ENCODE results near the gene PPP1R14B.

Gene PPP1R14B

GRCh38 chr11:64261556-64262080, 14.9 kb upstream of the PPP1R14B start:
- DNase-seq (ENCODE audit: low spot score), result no peak
- FAIRE-seq, result no peak

- peak; percentile 53 for FAIRE-seq
- DNase-seq (ENCODE audit: low spot score), result no peak
Measured at GRCh38 chr11:64260147-64260708, 13.5 kb upstream of the PPP1R14B start.

GRCh38 chr11:64259533-64260067, 12.9 kb upstream of the PPP1R14B start:
- FAIRE-seq (no peak), DNase-seq (ENCODE audit: low spot score) (no peak)

GRCh38 chr11:64258946-64259532, 12.3 kb upstream of the PPP1R14B start:
- DNase-seq (ENCODE audit: low spot score) (no peak), FAIRE-seq (no peak)

DNA sequence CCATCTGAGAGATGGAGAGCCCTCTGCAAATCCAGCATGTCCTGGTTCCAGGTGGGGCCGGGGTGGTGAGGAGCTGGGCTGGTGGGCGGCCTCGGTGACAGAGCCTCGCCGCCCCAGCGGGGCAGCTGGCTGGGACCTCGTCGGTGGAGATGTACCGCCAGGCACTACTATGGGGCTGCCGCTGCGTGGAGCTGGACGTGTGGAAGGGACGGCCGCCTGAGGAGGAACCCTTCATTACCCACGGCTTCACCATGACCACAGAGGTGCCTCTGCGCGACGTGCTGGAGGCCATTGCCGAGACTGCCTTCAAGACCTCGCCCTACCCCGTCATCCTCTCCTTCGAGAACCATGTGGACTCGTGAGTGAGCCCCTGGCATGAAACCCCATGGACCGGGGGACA, 11.6 kb upstream of the PPP1R14B start:
- FAIRE-seq (no peak), DNase-seq (ENCODE audit: low spot score) (no peak)

DNA sequence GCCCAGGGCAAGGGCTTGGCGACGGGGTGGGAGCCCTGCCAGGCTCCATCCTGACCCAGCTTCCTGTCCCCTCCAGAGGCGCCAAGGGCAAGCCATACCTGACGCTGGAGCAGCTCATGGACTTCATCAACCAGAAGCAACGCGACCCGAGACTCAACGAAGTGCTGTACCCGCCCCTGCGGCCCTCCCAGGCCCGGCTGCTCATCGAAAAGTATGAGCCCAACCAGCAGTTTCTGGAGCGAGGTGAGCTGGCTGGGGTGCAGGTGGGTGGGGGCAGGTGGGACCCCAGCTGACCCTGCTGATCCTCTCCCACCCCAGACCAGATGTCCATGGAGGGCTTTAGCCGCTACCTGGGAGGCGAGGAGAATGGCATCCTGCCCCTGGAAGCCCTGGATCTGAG, 9.6 kb upstream of the PPP1R14B start:
- DNase-seq (ENCODE audit: low spot score) (no peak), FAIRE-seq (no peak)

- no peak for FAIRE-seq
- DNase-seq (ENCODE audit: low spot score), result no peak
Measured at GRCh38 chr11:64255135-64256128, 8.7 kb upstream of the PPP1R14B start.

- no peak for DNase-seq (ENCODE audit: low spot score)
- no peak for FAIRE-seq
Measured at GRCh38 chr11:64254326-64254725, 7.6 kb upstream of the PPP1R14B start.

DNA sequence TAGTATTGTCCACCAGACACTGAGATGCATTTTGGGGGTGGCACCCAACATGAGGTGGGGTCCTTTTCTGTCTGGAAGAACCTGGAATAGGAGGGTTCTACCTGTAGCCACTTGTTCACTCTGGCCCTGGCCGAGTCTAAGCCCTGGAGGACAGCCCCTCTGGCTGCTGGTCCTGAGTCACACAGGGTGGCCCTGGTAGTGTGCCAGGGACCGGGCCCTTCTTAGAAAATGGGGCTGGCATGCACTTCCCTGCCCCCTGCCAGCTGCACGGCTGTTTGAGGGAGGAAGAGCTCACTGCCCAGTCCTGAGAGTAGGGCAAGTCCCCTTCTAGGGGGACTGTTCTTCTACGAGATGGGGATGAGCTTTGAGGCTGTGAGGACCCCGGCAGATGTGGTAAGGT, 6.7 kb upstream of the PPP1R14B start:
- DNase-seq (ENCODE audit: low spot score) (no peak), FAIRE-seq (no peak)

GRCh38 chr11:64253043-64253442, 6.3 kb upstream of the PPP1R14B start:
- no peak for DNase-seq (ENCODE audit: low spot score)
- no peak for FAIRE-seq

DNA sequence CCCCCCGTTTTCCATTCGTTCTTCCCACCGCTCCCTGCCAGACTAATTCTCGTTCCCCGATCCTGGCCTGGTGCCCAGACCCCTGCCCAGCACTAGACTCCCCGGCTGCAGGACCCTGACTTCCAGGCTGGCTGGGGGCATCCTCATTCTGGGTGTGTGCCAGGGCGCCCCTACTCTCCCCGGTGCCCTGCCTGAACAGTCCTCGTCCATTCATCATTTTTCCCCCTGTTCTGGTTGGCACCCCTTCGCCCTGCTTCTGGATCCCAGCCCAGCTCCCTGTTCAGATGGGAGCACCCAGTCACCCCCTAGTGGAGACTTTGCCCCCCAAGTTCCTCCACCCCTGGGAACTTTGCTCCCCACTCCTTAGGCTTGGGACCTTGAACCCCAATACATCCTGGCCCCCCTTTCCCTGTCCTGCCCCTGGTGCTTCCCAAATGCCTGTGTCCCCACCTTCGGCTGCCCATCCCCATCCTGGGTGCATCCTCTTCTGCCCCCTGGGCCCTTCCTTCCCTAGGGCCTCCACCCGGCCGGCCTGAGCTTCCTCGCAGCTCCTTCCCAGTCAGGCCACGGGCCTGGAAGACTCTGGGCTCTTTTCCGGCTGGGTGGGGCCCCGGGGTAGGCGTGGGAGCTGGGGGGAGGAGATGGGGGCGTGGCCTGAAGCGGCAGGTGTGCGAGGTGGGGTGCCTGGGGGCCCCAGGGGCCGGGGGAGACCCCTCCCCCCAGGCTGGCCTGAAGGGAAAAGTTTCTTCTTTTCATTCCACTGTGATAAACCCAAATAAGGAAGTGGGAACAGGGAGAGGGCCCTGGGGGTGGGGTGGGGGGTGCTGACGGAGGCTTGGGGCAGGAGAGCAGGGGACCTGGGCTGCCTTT, 5.5 kb upstream of the PPP1R14B start:
- DNase-seq (ENCODE audit: low spot score) (peak; percentile 74), FAIRE-seq (no peak)

DNA sequence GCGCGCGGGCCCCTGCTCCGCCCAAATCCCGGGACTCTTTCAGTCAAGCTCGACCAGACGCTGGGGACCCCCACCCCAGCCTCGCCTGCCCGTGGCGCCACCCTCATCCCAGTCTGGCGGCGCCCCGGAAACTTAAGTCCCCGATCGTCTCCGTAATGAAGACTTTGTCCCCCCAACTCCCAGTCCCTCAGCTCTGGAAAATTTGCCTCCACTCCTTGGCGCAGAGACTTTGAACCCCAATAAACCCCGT, 4.9 kb upstream of the PPP1R14B start:
- DNase-seq (ENCODE audit: low spot score), result no peak
- no peak for FAIRE-seq

DNA sequence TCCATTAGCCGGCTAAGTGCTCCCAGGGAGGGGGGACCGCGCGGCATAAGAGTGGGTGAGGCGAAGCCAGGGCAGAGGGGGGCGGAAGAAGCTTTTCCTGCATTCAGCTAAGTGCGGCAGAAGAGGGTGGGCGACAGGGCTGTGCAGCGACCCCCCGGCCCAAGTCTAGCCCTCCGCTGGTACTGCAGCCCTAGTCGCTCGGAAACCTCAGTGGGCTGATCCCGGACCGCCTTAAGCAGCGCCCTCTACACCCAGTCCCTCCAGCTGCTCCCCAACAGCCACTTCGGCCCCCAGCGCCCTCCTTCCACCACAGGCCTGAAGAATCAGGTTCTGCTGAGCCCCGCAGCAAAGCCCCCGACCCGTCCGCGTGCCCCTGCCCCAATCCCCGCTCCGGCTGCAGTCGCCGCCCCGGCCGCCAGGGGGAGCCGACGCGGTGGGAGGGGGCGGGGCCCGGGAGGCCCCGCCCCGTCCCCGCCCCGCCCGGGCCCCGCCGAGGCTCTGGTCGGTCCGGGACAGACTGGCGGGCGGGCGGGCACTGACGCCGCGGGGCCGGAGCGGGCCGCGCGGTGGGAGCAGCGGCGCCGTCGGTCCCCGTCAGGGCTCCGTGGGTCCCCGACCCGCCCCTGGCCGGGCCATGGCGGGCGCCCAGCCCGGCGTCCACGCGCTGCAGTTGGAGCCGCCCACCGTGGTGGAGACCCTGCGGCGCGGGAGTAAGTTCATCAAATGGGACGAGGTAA, 4.4 kb upstream of the PPP1R14B start, which contains the start of gene PLCB3:
Gene PLCB3 (plus strand): TSS at position 515 of the 737 bp plus-strand sequence. CDS start 120 bp downstream, at position 635.
- DNase-seq (ENCODE audit: low spot score), result peak; percentile 85
- no peak for FAIRE-seq

- no peak for FAIRE-seq
- DNase-seq (ENCODE audit: low spot score), result peak; percentile 35
Measured at GRCh38 chr11:64250415-64251015, 3.8 kb upstream of the PPP1R14B start.

DNA sequence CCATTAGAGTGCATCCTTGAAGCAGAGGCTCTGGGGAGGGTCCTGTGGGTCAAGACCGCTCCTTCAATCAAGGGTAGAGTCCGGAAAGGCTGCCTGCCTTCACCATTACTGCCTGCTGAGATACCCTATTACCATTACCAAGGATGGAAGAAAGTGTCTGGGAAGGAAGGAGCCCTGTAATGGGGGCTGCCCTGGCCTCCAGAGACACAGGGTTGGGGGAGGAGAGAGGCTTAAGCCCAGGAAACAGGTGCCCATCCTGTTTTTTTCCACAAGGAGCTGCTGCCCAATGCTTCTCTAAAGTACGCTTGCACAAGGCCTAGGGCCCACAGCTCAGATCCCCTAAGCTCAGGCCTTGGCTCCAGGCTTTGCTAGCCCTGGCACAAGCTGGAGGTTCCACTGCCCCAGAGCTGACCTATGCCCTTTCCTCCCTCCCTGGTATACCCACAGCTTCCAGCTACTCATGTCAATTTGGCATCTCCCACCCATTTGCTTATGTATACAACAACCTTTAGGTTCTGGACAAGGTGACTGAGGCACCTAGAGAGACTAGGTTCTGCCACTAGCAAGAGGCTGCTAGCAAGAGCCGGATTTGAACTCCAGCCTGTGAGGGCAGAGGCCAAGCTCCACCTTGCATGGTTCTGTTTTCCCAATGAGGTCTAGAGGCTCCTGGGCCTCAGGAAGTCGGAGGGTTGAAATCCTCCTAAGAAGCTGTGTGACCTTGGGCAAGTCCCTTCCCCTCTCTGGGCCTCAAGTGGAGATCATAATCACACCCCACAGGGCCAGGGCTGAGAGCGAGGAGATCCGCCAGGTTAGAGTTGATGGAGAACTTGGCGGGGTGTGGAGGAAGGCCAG, 3.0 kb upstream of the PPP1R14B start:
- FAIRE-seq (no peak), DNase-seq (ENCODE audit: low spot score) (no peak)

- DNase-seq (ENCODE audit: low spot score), result no peak
- FAIRE-seq, result no peak
Measured at GRCh38 chr11:64249038-64249437, 2.3 kb upstream of the PPP1R14B start.

DNA sequence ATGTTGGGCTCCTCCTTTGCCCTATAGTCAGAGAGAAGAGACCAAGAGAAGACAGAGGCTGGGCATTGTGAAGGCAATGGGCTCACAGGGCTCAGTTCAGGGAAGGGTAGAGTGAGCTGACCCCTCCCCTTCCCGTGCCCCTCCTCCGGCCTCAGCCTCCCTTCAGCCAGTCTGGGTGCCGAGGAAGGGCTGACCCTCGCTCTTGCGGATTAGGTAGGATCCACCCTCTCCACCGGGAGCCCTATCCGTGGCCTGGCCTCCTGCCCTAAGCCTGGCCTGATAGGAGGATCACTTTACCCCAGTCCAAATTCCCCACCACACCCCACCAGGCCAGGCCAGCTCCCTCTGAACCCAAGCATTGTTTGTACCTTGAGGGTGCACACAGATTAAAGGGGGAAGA, 1.8 kb upstream of the PPP1R14B start:
- FAIRE-seq, result no peak
- DNase-seq (ENCODE audit: low spot score), result no peak

DNA sequence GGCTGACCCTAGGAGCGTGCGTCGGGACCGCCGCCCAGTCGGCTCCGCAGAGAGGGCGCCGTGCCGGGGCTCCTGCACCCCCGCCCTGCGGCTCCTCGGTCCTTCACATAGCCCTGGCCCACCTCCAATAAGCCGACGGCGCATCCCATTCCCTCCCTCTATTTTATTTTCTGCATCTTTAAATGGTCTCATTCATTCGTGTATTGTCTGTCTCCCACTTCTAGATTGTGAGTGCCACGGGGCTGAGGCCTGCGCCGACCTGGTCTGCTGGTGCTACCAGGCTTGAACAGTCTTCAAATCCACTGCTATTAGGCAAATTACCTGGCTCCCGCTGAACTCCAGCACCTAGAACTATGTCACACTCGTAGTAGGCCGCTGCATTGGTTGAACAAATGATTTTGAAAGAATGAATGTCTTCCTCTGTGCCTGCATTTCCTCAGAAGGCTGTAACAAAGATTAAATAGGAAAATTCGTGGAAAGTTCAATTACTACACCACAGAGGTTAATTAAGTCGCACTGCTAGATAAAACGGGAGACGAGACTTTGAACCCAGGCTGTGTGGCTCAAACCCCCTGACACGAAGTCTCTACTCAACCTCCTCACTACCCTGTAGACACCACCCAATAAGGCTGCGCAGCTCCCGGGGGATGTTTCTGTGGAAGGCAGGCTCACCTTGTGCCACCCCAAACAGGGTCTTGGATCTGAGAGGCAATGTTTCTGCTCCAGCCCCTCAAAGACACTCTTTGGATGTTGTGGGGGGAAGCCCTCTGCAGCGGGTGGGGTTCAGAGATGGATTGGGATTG, 1.2 kb upstream of the PPP1R14B start:
- FAIRE-seq (no peak), DNase-seq (ENCODE audit: low spot score) (no peak)
